OCI-LY7 (cell line): ENCODE data around the gene FBN2. TPM values are rescaled to one million over a fixed set of nuclear protein-coding genes. Genes with fewer than 3 reads are reported as not detected.

ENCODE experiments used
- Bru-seq: library from RNA; stranded (reverse); fragments of 400-500 nt; gene quantifications from one replicate; lab custom pipeline; 2021; lab: Mats Ljungman, UMichigan
- BruChase-seq, 2 experiments: library from RNA; stranded (reverse); fragments of 400-500 nt; gene quantifications; one replicate each; lab custom pipeline; 2021; lab: Mats Ljungman, UMichigan
- BruUV-seq: library from RNA; stranded (reverse); fragments of 400-500 nt; replicated peaks from 2 replicates; lab custom pipeline; 2021; lab: Mats Ljungman, UMichigan
- CTCF ChIA-PET: fragments of 300-600 bp; sonication (Branson Sonifier 250); formaldehyde crosslinking; loops from one replicate; lab custom pipeline; 2022; ENCODE audit warnings: antibody characterized with exemption; ENCODE audit not compliant: unreplicated experiment; lab: Charles Lee
- POLR2A ChIA-PET: fragments of 300-600 bp; sonication (Branson Sonifier 250); formaldehyde crosslinking; loops from one replicate; lab custom pipeline; 2022; ENCODE audit warnings: antibody characterized with exemption; lab: Charles Lee
- DNase-seq: peaks from one replicate; pipeline ENCODE4 v3.0.0-alpha.2; 2015; ENCODE audit warnings: low spot score
- H2AFZ ChIP-seq: fragments of 200-600 bp; sonication (generic), shearing (Covaris generic); 2 replicates; pipeline ENCODE4 v1.6.1; 2014; ENCODE audit warnings: mild to moderate bottlenecking, antibody characterized with exemption, low read length, moderate library complexity
- H3K27ac ChIP-seq: fragments of 200-600 bp; sonication (generic); 2 replicates; pipeline ENCODE4 v1.5.1; 2014; ENCODE audit warnings: mixed run types, low read depth, mild to moderate bottlenecking, moderate library complexity, low read length, inconsistent platforms; ENCODE audit not compliant: poor library complexity, severe bottlenecking
- H3K36me3 ChIP-seq: fragments of 200-600 bp; sonication (generic); 2 replicates; pipeline ENCODE4 v1.6.1; 2014; ENCODE audit warnings: mild to moderate bottlenecking, antibody characterized with exemption, low read length, moderate library complexity, mixed read lengths; ENCODE audit not compliant: insufficient read depth
- H3K4me1 ChIP-seq: fragments of 200-600 bp; sonication (generic); 2 replicates; pipeline ENCODE4 v1.5.1; 2014; ENCODE audit warnings: mild to moderate bottlenecking, low read length; ENCODE audit not compliant: insufficient read depth, poor library complexity, severe bottlenecking
- H3K4me2 ChIP-seq: fragments of 200-600 bp; sonication (generic); 2 replicates; pipeline ENCODE4 v1.6.1; 2014; ENCODE audit warnings: mild to moderate bottlenecking, low read length
- H3K4me3 ChIP-seq: fragments of 200-600 bp; sonication (generic); 2 replicates; pipeline ENCODE4 v1.5.1; 2014; ENCODE audit warnings: mild to moderate bottlenecking, low read depth, low read length; ENCODE audit not compliant: poor library complexity, severe bottlenecking
- H3K79me2 ChIP-seq: fragments of 200-600 bp; sonication (generic); 2 replicates; pipeline ENCODE4 v1.6.1; 2016; ENCODE audit warnings: low read depth, mild to moderate bottlenecking, low read length, moderate library complexity, mixed read lengths; ENCODE audit not compliant: insufficient read depth
- H3K9me2 ChIP-seq: fragments of 200-600 bp; sonication (generic); 2 replicates; pipeline ENCODE4 v1.6.1; 2016; ENCODE audit warnings: mild to moderate bottlenecking, low read length, mixed read lengths; ENCODE audit not compliant: insufficient read depth
- H3K9me3 ChIP-seq: fragments of 200-600 bp; sonication (generic); 2 replicates; pipeline ENCODE4 v1.6.1; 2014; ENCODE audit warnings: mild to moderate bottlenecking, mixed run types, low read length, mixed read lengths
- H4K20me1 ChIP-seq: fragments of 200-600 bp; sonication (generic); 2 replicates; pipeline ENCODE4 v1.6.1; 2014; ENCODE audit warnings: mild to moderate bottlenecking, antibody characterized with exemption, low read length, moderate library complexity, mixed read lengths; ENCODE audit not compliant: insufficient read depth
- CTCF ChIP-seq: fragments of 200-600 bp; sonication (generic); conservative IDR thresholded peaks from 2 replicates; pipeline ENCODE4 v1.5.1; 2014; ENCODE audit warnings: mild to moderate bottlenecking, antibody characterized with exemption, low read length, moderate library complexity, mixed read lengths
- EZH2phosphoT487 ChIP-seq: fragments of 200-600 bp; sonication (generic); IDR thresholded peaks from 2 replicates; pipeline ENCODE4 v1.6.1; 2018; ENCODE audit warnings: low read depth, borderline replicate concordance, mild to moderate bottlenecking, mixed run types, antibody characterized with exemption, low read length, moderate library complexity, mixed read lengths
- intact Hi-C: fragments of 100-400 bp; cut with micrococcal nuclease; formaldehyde crosslinking; loops from one replicate; pipeline ENCODE4 v1.10.0; 2022; ENCODE audit not compliant: unreplicated experiment
- long read RNA-seq: library from polyadenylated mRNA; stranded (forward); transcript quantifications from one replicate; pipeline ENCODE4 v2.0.0, GENCODE V29; 2022
- total RNA-seq, 2 experiments: library from RNA; depleted of rRNA in 1 of 2; stranded (reverse); fragments of >200 nt in 1 of 2; shearing (Covaris generic) in 1 of 2; gene quantifications; 2 replicates each; pipeline ENCODE4 v1.2.3, GENCODE V29; 2014 to 2022

Gene FBN2
- total RNA-seq (2014; rRNA removed; shearing (Covaris generic)) (not detected in 2 replicates), total RNA-seq (2022) (not detected in 2 replicates), Bru-seq, nascent RNA (percentile 0 among the genes with signal in this experiment), BruChase-seq, experiment 1, labeled RNA remaining after a 6-hour chase (not detected), BruChase-seq, experiment 2, labeled RNA remaining after a 2-hour chase (percentile 2 among the genes with signal in this experiment)
- long read RNA-seq: 0 reads

GRCh38 chr5:128538000-128538249, at the start of gene FBN2:
TSS of gene FBN2 (minus strand) at chr5:128538245. CDS start at chr5:128537603, 642 bp downstream.
- Histone ChIP-seq H3K9me2 (no peaks in the 10 kb centered on the region), H3K9me3 (no peaks in the 10 kb centered on the region), H3K4me3 (no peak within 1 kb of the TSS), H4K20me1 (no peaks in the 10 kb centered on the region), H3K27ac (no peak within 1 kb of the TSS), H3K4me2 (no peak within 1 kb of the TSS), H3K36me3 (no peaks in the 10 kb centered on the region), H3K4me1 (no peaks in the 10 kb centered on the region), H3K79me2 (no peaks in the 10 kb centered on the region), H2AFZ (no peak within 1 kb of the TSS)
- no TSS peak for BruUV-seq
- TF ChIP-seq CTCF: no peak
- TF ChIP-seq EZH2phosphoT487: no peak
- CTCF ChIA-PET: no interaction called here
- POLR2A ChIA-PET: no interaction called here
- intact Hi-C loops: no loop called here
- DNase-seq: no peak

GRCh38 chr5:128587275-128587674, 49.2 kb upstream of the FBN2 start:
- no peaks in the 10 kb centered on the region for H3K36me3 ChIP-seq
- TF ChIP-seq CTCF (no peak), EZH2phosphoT487 (no peak)
- H3K9me3 ChIP-seq: no peaks in the 10 kb centered on the region
- ChIA-PET POLR2A (interaction anchor here (1.0 kb wide), 1 partner anchor 67 kb away, joined by 3 read pairs; no protein-coding TSS in a partner anchor), CTCF (no interaction called here)
- no peaks in the 10 kb centered on the region for H4K20me1 ChIP-seq
- H3K4me2 ChIP-seq: no peak overlapping the region
- H3K9me2 ChIP-seq: no peaks in the 10 kb centered on the region
- DNase-seq: no peak
- H3K79me2 ChIP-seq: no peaks in the 10 kb centered on the region
- intact Hi-C loops: no loop called here
- BruUV-seq: no TSS peak
- no peaks in the 10 kb centered on the region for H3K4me1 ChIP-seq
- no peak overlapping the region for H3K4me3 ChIP-seq
- H3K27ac ChIP-seq: no peak overlapping the region
- H2AFZ ChIP-seq: no peak overlapping the region

- H2AFZ ChIP-seq: no peak overlapping the region
- H4K20me1 ChIP-seq: no peaks in the 10 kb centered on the region
- intact Hi-C loops: no loop called here
- H3K4me3 ChIP-seq: no peak overlapping the region
- no peaks in the 10 kb centered on the region for H3K79me2 ChIP-seq
- no peaks in the 10 kb centered on the region for H3K9me2 ChIP-seq
- ChIA-PET CTCF (no interaction called here), POLR2A (no interaction called here)
- no peaks in the 10 kb centered on the region for H3K36me3 ChIP-seq
- H3K4me2 ChIP-seq: no peak overlapping the region
- DNase-seq: no peak
- H3K4me1 ChIP-seq: no peaks in the 10 kb centered on the region
- no peak overlapping the region for H3K27ac ChIP-seq
- BruUV-seq: no TSS peak
- no peaks in the 10 kb centered on the region for H3K9me3 ChIP-seq
- TF ChIP-seq CTCF: no peak
Observed at GRCh38 chr5:128586848-128587247, 48.8 kb upstream of the FBN2 start.
